SK-N-SH (cell line): ENCODE measurements around the gene SPDYE16. TPM values are rescaled to one million over a fixed set of nuclear protein-coding genes. Genes with fewer than 3 reads are reported as not detected.
A peak's percentile ranks its signal among the peaks of the same experiment; 100 is the strongest.
"Not testable (repeated sequence)": the region's sequence is repeated elsewhere in the genome, so short reads cannot be mapped to it uniquely, and the experiment has no call there.

Experiments used
- CTCF ChIA-PET: fragments of 300-600, 350-600 bp; formaldehyde crosslinking; extraction: SDS; loops from one replicate; lab custom pipeline; 2021; lab: Yijun Ruan, JAX
- POLR2A ChIA-PET: fragments of 350-600 bp; sonication (Branson Sonifier 250); formaldehyde crosslinking; extraction: SDS; loops from one replicate; lab custom pipeline; 2020; ENCODE audit warnings: antibody characterized with exemption, inconsistent platforms; lab: Yijun Ruan, JAX
- DNase-seq: peaks from one replicate; pipeline ENCODE4 v3.0.0; 2012
- H2AFZ ChIP-seq: fragments of 200-600 bp; sonication (generic); 2 replicates; pipeline ENCODE4 v1.8.1; 2016; ENCODE audit warnings: antibody characterized with exemption, mild to moderate bottlenecking, low read depth
- H3F3A ChIP-seq: fragments of 200-600 bp; sonication (generic); replicated peaks from 2 replicates; pipeline ENCODE3; 2016; ENCODE audit warnings: antibody characterized with exemption, mild to moderate bottlenecking; ENCODE audit not compliant: insufficient read depth
- H3K27ac ChIP-seq, 2 experiments: fragments of 200-500 bp in 1 of 2; fragments of 200-600 bp in 1 of 2; sonication (Bioruptor generic) in 1 of 2; sonication (generic), shearing (Covaris generic) in 1 of 2; 2 replicates each; pipeline versions ENCODE4 v1.5.1 to v1.6.1; 2014 to 2016; ENCODE audit warnings: low read depth in 2 of 2, inconsistent platforms in 1 of 2, low read length in 1 of 2, mild to moderate bottlenecking in 1 of 2, mixed read lengths in 1 of 2
- H3K27me3 ChIP-seq: fragments of 200-600 bp; sonication (generic), shearing (Covaris generic); 2 replicates; pipeline ENCODE4 v1.6.1; 2016; ENCODE audit warnings: mixed run types; ENCODE audit not compliant: insufficient read depth
- H3K36me3 ChIP-seq, 2 experiments: fragments of 200-500 bp in 1 of 2; fragments of 200-600 bp in 1 of 2; sonication (Bioruptor generic) in 1 of 2; sonication (generic) in 1 of 2; replicated peaks in 1 of 2; 2 replicates each; pipeline versions ENCODE3 to v1.5.1; 2014 to 2016; ENCODE audit warnings: low read length in 1 of 2, mild to moderate bottlenecking in 1 of 2; ENCODE audit not compliant: insufficient read depth in 2 of 2, control insufficient read depth in 1 of 2
- H3K4me1 ChIP-seq, 2 experiments: fragments of 200-500 bp in 1 of 2; fragments of 200-600 bp in 1 of 2; sonication (Bioruptor generic) in 1 of 2; sonication (generic), shearing (Covaris generic) in 1 of 2; 2 replicates each; pipeline versions ENCODE4 v1.5.1 to v1.6.1; 2014 to 2016; ENCODE audit warnings: low read depth in 1 of 2, low read length in 1 of 2, mixed run types in 1 of 2; ENCODE audit not compliant: insufficient read depth in 2 of 2, control insufficient read depth in 1 of 2
- H3K4me2 ChIP-seq: fragments of 200-600 bp; sonication (generic), shearing (Covaris generic); 2 replicates; pipeline ENCODE4 v1.6.1; 2017; ENCODE audit warnings: mixed run types
- H3K4me3 ChIP-seq, 2 experiments: fragments of 200-500 bp in 1 of 2; fragments of 200-600 bp in 1 of 2; sonication (Bioruptor generic) in 1 of 2; sonication (generic), shearing (Covaris generic) in 1 of 2; 2 replicates each; pipeline versions ENCODE4 v1.5.1 to v1.8.1; 2014 to 2016; ENCODE audit warnings: low read depth in 2 of 2, inconsistent platforms in 1 of 2, low read length in 1 of 2, mild to moderate bottlenecking in 1 of 2, mixed read lengths in 1 of 2, moderate library complexity in 1 of 2
- H3K79me2 ChIP-seq: fragments of 200-600 bp; sonication (generic); 2 replicates; pipeline ENCODE4 v1.8.1; 2017; ENCODE audit warnings: mild to moderate bottlenecking; ENCODE audit not compliant: insufficient read depth
- H3K9ac ChIP-seq: fragments of 200-600 bp; sonication (generic); 2 replicates; pipeline ENCODE4 v1.6.1; 2017; ENCODE audit warnings: mixed run types
- H3K9me2 ChIP-seq: fragments of 200-600 bp; sonication (generic); 2 replicates; pipeline ENCODE4 v1.6.1; 2017; ENCODE audit warnings: mixed run types
- H3K9me3 ChIP-seq: fragments of 200-600 bp; sonication (generic); 2 replicates; pipeline ENCODE4 v1.6.1; 2017; ENCODE audit warnings: mixed run types, mild to moderate bottlenecking, moderate library complexity
- H4K20me1 ChIP-seq: fragments of 200-600 bp; sonication (generic); 2 replicates; pipeline ENCODE4 v1.6.1; 2017; ENCODE audit warnings: mild to moderate bottlenecking, mixed run types; ENCODE audit not compliant: insufficient read depth
- CTCF ChIP-seq: fragments of 200-600 bp; sonication (generic); IDR thresholded peaks from 2 replicates; pipeline ENCODE4 v1.6.1; 2017; ENCODE audit warnings: antibody characterized with exemption, mild to moderate bottlenecking, moderate library complexity
- RAD21 ChIP-seq: IDR thresholded peaks from 2 replicates; pipeline ENCODE4 v1.6.1; 2012; ENCODE audit warnings: mild to moderate bottlenecking, low read length
- WGBS: methylation state at CpG from one replicate; pipeline ENCODE4 v1.1.6; 2017; ENCODE audit warnings: low lambda C conversion rate; 5-methylcytosine and 5-hydroxymethylcytosine counted together
- polyA plus RNA-seq, 3 experiments: library from polyadenylated mRNA; depleted of rRNA; stranded (reverse); fragments of >200 nt; gene quantifications; 2 replicates each; pipeline ENCODE4 v1.2.3, GENCODE V29; 2012

Gene SPDYE16
- polyA plus RNA-seq, 1 of the 3 experiments (the other 2 are of a cell fraction) = 0.10 TPM

DNA sequence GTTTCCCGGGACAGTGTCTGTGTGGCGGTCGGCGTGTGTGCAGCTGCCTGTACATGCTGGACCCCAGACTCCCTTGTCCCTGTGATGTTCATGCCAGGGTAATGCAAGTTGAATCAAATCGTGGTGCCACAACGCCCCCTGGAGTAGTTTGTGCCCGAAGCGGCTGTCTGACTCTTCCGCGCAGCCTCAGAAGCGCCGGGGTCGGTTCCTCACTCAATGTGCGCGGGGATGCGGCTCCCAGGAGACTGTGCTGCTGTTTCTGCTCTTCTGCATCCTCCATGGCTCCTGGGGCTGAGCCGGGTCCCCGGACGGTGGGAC, 43.2 kb downstream of the SPDYE16 start:
- POLR2A ChIA-PET, H3K9me2 ChIP-seq, H3K4me2 ChIP-seq, CTCF ChIA-PET, H2AFZ ChIP-seq: not testable (repeated sequence)
- WGBS = 0% methylated on average over 1 of the region's 19 CpGs
- TF ChIP-seq CTCF = peak; percentile 49
- peak; percentile 25 for TF ChIP-seq RAD21
- TF ChIP-seq, all 33 proteins: peak for 2; not testable (repeated sequence) for 31
- H3F3A ChIP-seq, DNase-seq, H3K4me3 ChIP-seq, H3K9ac ChIP-seq, H3K4me1 ChIP-seq, H3K27me3 ChIP-seq, H3K36me3 ChIP-seq, H3K9me3 ChIP-seq, H3K27ac ChIP-seq, H4K20me1 ChIP-seq, H3K79me2 ChIP-seq: not testable (repeated sequence)

DNA sequence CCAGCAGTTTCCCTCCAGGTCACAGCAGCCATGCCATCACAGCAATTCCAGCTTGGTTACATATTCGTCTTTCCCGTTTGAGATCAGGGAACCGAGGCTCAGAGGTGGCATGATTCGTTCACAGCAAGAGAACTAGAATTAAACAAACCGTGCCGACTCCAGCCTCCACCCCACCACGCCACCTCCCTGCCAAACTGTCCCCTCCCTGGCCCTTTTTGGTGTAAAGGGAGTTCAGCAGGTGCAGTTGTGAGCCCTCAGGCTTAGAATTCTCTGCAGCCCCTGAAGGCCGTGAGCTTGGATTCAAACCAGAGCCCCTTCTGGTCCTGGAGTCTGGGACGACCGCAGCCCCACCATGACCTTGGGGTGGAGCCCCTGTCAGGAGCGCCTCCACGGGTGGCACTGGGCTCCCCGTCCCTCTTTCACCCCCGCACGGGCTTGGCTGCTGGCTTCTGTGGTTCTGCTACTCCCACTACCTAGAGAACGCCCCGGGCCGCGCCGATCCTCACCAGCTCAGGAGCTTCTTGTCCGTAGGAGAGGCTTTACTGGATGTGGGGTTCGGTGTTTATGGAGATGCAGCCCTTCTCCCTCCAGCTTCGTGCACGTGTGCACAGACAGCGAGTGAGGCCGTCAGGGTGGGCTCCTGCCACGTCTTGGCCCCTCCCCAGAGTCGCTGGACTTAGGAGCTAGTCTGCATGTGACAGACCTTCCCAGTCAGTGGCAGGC, 43.7 kb downstream of the SPDYE16 start:
- CTCF ChIA-PET, H3K79me2 ChIP-seq, H2AFZ ChIP-seq, H3K9me2 ChIP-seq, H3K4me1 ChIP-seq, H3K9me3 ChIP-seq, H3K9ac ChIP-seq, H3K27ac ChIP-seq, POLR2A ChIA-PET, H3K4me3 ChIP-seq, H3K4me2 ChIP-seq, H3F3A ChIP-seq, H4K20me1 ChIP-seq, H3K36me3 ChIP-seq, DNase-seq, H3K27me3 ChIP-seq: not testable (repeated sequence)
- WGBS = 81% methylated on average over 8 of the region's 28 CpGs

DNA sequence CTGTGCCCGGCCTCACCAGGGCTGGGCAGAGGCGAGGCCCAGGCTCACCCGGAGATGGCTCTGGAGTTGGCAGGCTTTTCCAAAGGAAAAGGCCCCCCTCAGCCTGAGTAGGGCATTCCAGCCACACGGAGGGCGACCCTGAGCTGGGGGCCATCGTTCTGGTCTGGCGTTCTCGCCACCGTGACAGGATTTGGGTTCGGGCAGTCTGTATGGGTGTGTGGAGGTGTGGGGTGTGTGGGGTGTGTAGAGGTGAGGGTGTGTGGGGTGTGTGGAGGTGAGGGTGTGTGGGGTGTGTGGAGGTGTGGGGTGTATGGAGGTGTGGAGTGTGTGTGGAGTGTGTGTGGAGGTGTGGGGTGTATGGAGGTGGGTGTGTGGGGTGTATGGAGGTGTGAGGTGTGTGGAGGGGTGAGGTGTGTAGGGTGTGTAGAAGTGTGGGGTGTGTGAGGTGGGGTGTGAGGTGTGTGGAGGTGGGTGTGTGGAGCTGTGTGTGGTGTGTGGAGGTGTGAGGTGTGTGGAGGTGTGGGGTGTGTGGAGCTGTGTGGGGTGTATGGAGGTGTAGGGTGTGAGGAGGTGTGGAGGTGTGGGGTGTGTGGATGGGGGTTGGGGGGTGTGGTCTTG, 44.4 kb downstream of the SPDYE16 start:
- DNase-seq, H3K36me3 ChIP-seq, H3K27ac ChIP-seq, H3K4me3 ChIP-seq, H3K9me3 ChIP-seq, H3K9me2 ChIP-seq, H3K4me2 ChIP-seq, POLR2A ChIA-PET, H3K9ac ChIP-seq, CTCF ChIA-PET, H3K4me1 ChIP-seq, H3K27me3 ChIP-seq, H3F3A ChIP-seq, H2AFZ ChIP-seq, H4K20me1 ChIP-seq, H3K79me2 ChIP-seq: not testable (repeated sequence)
- WGBS = 85% methylated on average over 7 of the region's 10 CpGs

DNA sequence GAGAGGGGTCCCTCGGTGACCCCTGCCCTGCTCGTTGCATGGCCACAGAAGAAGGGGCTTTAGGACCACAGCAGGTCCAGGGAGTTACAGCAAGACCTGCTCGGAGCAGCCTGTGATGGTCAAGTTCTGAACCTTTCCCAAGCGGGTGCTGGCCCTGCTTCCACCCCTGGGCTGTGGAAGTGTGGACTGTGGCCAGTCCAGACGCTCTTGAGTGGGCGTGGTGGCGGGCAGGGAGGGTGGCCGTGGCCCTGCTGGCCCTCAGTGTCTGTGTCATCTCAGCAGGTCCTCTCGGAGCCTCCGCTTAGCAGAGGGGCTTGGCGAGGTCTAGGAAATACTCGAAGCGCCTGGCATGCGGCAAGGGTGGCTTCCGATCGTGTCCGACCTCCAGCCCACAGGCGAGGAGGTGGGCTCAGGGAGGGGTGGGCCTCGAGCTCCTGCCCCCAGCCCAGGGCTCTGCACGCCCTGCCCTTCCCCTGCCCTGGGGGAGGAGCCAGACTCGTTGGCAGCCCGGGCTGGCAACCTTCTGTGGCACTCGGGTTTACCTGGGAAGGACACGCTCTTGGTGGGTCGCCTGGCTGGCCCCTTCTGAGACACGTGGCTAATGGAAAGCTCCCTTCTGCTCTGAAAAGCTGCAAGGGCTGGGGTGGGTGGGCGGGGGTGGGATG, 45.0 kb downstream of the SPDYE16 start:
- H3K36me3 ChIP-seq, H3K4me3 ChIP-seq, POLR2A ChIA-PET, H3K27ac ChIP-seq, H3K79me2 ChIP-seq, H2AFZ ChIP-seq, H4K20me1 ChIP-seq, H3K9me2 ChIP-seq, H3K4me1 ChIP-seq, DNase-seq, H3K27me3 ChIP-seq, H3K9me3 ChIP-seq, H3K9ac ChIP-seq, H3F3A ChIP-seq, CTCF ChIA-PET, H3K4me2 ChIP-seq: not testable (repeated sequence)
- WGBS = 80% methylated on average over 1 of the region's 27 CpGs

GRCh38 chr7:76495717-76496116, 47.4 kb downstream of the SPDYE16 start:
- H3K36me3 ChIP-seq, H3F3A ChIP-seq, H4K20me1 ChIP-seq, H3K9me3 ChIP-seq, H3K4me2 ChIP-seq, H3K4me3 ChIP-seq, H3K9ac ChIP-seq, H3K79me2 ChIP-seq, H3K9me2 ChIP-seq, H2AFZ ChIP-seq, H3K4me1 ChIP-seq, CTCF ChIA-PET, H3K27ac ChIP-seq, POLR2A ChIA-PET, DNase-seq, H3K27me3 ChIP-seq: not testable (repeated sequence)
- WGBS = 100% methylated on average over 1 of the region's 16 CpGs
